ENCODE measurements around the gene KRTAP5-6.
"Not testable (repeated sequence)": the region's sequence is repeated elsewhere in the genome, so short reads cannot be mapped to it uniquely, and the experiment has no call there.

The KRTAP5-6 gene

GRCh38 chr11:1683904-1684572, 13.0 kb upstream of the KRTAP5-6 start:
- DNase-seq: not testable (repeated sequence)

GRCh38 chr11:1684886-1685874, 11.8 kb upstream of the KRTAP5-6 start:
- DNase-seq: not testable (repeated sequence)

- DNase-seq: not testable (repeated sequence)
Observed at GRCh38 chr11:1686220-1686619, 10.8 kb upstream of the KRTAP5-6 start.

GRCh38 chr11:1688336-1688947, 8.6 kb upstream of the KRTAP5-6 start:
- DNase-seq: not testable (repeated sequence)

GRCh38 chr11:1689250-1690166, 7.5 kb upstream of the KRTAP5-6 start:
- DNase-seq: not testable (repeated sequence)

GRCh38 chr11:1690167-1691025, 6.6 kb upstream of the KRTAP5-6 start:
- DNase-seq: no peak

- DNase-seq: no peak
Observed at GRCh38 chr11:1691026-1691877, 5.7 kb upstream of the KRTAP5-6 start.

- DNase-seq: no peak
Observed at GRCh38 chr11:1691878-1692707, 4.9 kb upstream of the KRTAP5-6 start.

GRCh38 chr11:1692708-1693326, 4.2 kb upstream of the KRTAP5-6 start:
- no peak for DNase-seq

- peak; percentile 65 for DNase-seq
Observed at GRCh38 chr11:1693327-1694063, 3.5 kb upstream of the KRTAP5-6 start.

- DNase-seq: peak; percentile 69
Observed at GRCh38 chr11:1694064-1694845, 2.7 kb upstream of the KRTAP5-6 start.

- DNase-seq: no peak
Observed at GRCh38 chr11:1694846-1695547, 2.0 kb upstream of the KRTAP5-6 start.

GRCh38 chr11:1695548-1696108, 1.4 kb upstream of the KRTAP5-6 start:
- DNase-seq: no peak

GRCh38 chr11:1699771-1700170, 2.8 kb downstream of the KRTAP5-6 start:
- DNase-seq: no peak

- DNase-seq: no peak
Observed at GRCh38 chr11:1701091-1701807, 4.3 kb downstream of the KRTAP5-6 start.
